ENCODE data around the gene NFE2L3. TPM values are rescaled to one million over a fixed set of nuclear protein-coding genes. Genes with fewer than 3 reads are reported as not detected.
A peak's percentile ranks its signal among the peaks of the same experiment; 100 is the strongest.
"Not testable (repeated sequence)": the region's sequence is repeated elsewhere in the genome, so short reads cannot be mapped to it uniquely, and the experiment has no call there.

The NFE2L3 gene
- total and polyA plus RNA-seq, 4 donors, result 0.32 to 1.9 (median 1.3) TPM

DNA sequence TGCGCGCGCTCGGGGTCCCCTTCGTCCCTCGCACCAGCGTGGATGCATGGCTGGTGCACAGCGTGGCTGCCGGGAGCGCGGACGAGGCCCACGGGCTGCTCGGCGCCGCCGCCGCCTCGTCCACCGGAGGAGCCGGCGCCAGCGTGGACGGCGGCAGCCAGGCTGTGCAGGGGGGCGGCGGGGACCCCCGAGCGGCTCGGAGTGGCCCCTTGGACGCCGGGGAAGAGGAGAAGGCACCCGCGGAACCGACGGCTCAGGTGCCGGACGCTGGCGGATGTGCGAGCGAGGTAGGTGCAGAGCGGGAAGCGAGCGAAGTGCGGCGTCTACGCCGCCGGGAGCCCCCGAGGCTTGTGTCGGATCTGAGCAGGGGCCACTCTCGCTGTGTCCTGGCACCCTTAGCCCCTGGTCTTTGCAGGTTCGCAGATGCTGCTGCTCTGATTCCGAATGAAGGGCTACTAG is 813 bp downstream of the NFE2L3 start:
- not testable (repeated sequence) for H3K9me3 ChIP-seq (ENCODE audit: control insufficient read depth in 4 of 4, low read length in 3 of 4); DNase-seq (ENCODE audit: low spot score); H3K9ac ChIP-seq (ENCODE audit: low read depth in 1 of 2, low read length in 2 of 2); H3K27ac ChIP-seq (ENCODE audit: low read depth in 1 of 2, low read length in 2 of 2); H3K27me3 ChIP-seq (ENCODE audit: control insufficient read depth in 4 of 4, insufficient read depth in 4 of 4, low read length in 3 of 4); H3K36me3 ChIP-seq (ENCODE audit: control insufficient read depth in 4 of 4, insufficient read depth in 3 of 4, low read depth in 1 of 4, low read length in 3 of 4)
- WGBS, result 5% methylated on average over 54 of the region's 54 CpGs
- Histone ChIP-seq H3K4me1 (ENCODE audit: control insufficient read depth in 4 of 4, insufficient read depth in 4 of 4, low read length in 3 of 4) (peaks cover 0 to 10% (median 9%) of the 10 kb centered on the region in 4 donors), H3K4me3 (ENCODE audit: low read depth in 1 of 3, low read length in 3 of 3) (peak overlapping the region in 2 of 3 donors; percentile 18 to 77)

GRCh38 chr7:26153241-26153822 is 1.3 kb downstream of the NFE2L3 start:
- Histone ChIP-seq H3K9ac (ENCODE audit: low read depth in 1 of 2, low read length in 2 of 2) (no peak overlapping the region), H3K36me3 (ENCODE audit: control insufficient read depth in 4 of 4, insufficient read depth in 3 of 4, low read depth in 1 of 4, low read length in 3 of 4) (no peaks in the 10 kb centered on the region), H3K4me3 (ENCODE audit: low read depth in 1 of 3, low read length in 3 of 3) (peak overlapping the region in 2 of 3 donors; percentile 18 to 77), H3K9me3 (ENCODE audit: control insufficient read depth in 4 of 4, low read length in 3 of 4) (no peaks in the 10 kb centered on the region), H3K4me1 (ENCODE audit: control insufficient read depth in 4 of 4, insufficient read depth in 4 of 4, low read length in 3 of 4) (peaks cover 0 to 10% (median 9%) of the 10 kb centered on the region in 4 donors), H3K27me3 (ENCODE audit: control insufficient read depth in 4 of 4, insufficient read depth in 4 of 4, low read length in 3 of 4) (peaks cover 0 to 3% (median 0%) of the 10 kb centered on the region in 4 donors), H3K27ac (ENCODE audit: low read depth in 1 of 2, low read length in 2 of 2) (no peak overlapping the region)
- DNase-seq (ENCODE audit: low spot score), result no peak
- 15% methylated on average over 18 of the region's 18 CpGs for WGBS
- TF ChIP-seq ZBTB33 (IDR thresholded peaks at IDR 0.05), result no peak
- TF ChIP-seq FOXA1 (IDR thresholded peaks at IDR 0.05), result no peak
- no peak for TF ChIP-seq JUND (IDR thresholded peaks at IDR 0.05)
- no peak for TF ChIP-seq RAD21 (IDR thresholded peaks at IDR 0.05)
- no peak for TF ChIP-seq EGR1 (IDR thresholded peaks at IDR 0.05; ENCODE audit: low read depth in 2 of 2)
- TF ChIP-seq ATF3 (IDR thresholded peaks at IDR 0.05), result no peak
- TF ChIP-seq, protein P1, sequence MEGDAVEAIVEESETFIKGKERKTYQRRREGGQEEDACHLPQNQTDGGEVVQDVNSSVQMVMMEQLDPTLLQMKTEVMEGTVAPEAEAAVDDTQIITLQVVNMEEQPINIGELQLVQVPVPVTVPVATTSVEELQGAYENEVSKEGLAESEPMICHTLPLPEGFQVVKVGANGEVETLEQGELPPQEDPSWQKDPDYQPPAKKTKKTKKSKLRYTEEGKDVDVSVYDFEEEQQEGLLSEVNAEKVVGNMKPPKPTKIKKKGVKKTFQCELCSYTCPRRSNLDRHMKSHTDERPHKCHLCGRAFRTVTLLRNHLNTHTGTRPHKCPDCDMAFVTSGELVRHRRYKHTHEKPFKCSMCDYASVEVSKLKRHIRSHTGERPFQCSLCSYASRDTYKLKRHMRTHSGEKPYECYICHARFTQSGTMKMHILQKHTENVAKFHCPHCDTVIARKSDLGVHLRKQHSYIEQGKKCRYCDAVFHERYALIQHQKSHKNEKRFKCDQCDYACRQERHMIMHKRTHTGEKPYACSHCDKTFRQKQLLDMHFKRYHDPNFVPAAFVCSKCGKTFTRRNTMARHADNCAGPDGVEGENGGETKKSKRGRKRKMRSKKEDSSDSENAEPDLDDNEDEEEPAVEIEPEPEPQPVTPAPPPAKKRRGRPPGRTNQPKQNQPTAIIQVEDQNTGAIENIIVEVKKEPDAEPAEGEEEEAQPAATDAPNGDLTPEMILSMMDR (IDR thresholded peaks at IDR 0.05; ENCODE audit: low read depth, low read length, missing input control), result no peak
- no peak for TF ChIP-seq YY1 (IDR thresholded peaks at IDR 0.05)
- no peak for TF ChIP-seq SP1 (IDR thresholded peaks at IDR 0.05)
- no peak for TF ChIP-seq HNF4A (conservative IDR thresholded peaks at IDR 0.05)
- no peak for TF ChIP-seq NR2F2 (IDR thresholded peaks at IDR 0.05)
- TF ChIP-seq GABPA (IDR thresholded peaks at IDR 0.05 in 1 of 2, conservative IDR thresholded peaks at IDR 0.05 in 1 of 2), result no peak
- TF ChIP-seq TAF1 (conservative IDR thresholded peaks at IDR 0.05), result no peak
- no peak for TF ChIP-seq RXRA (IDR thresholded peaks at IDR 0.05)
- no peak for TF ChIP-seq REST (IDR thresholded peaks at IDR 0.05)
- no peak for TF ChIP-seq HNF4G (IDR thresholded peaks at IDR 0.05)
